Measurements from ENCODE around the gene LAMB4.

- no peak for TF ChIP-seq CTCF (IDR thresholded peaks at IDR 0.05)
- no peak for TF ChIP-seq POLR2A (IDR thresholded peaks at IDR 0.05)
Measured at GRCh38 chr7:108009873-108010272, 120.3 kb downstream of the LAMB4 start.
